HUES64 (cell line): Measurements from ENCODE around the gene GXYLT1.
A peak's percentile ranks its signal among the peaks of the same experiment; 100 is the strongest.

ENCODE experiments used
- H3K27ac ChIP-seq: 2 replicates; pipeline ENCODE4 v1.7.0; 2013; ENCODE audit warnings: low read depth, low read length, inconsistent platforms
- H3K27me3 ChIP-seq: 2 replicates; pipeline ENCODE4 v1.6.1; 2013; ENCODE audit warnings: mild to moderate bottlenecking, low read length; ENCODE audit not compliant: insufficient read depth
- H3K36me3 ChIP-seq: 2 replicates; pipeline ENCODE4 v1.6.1; 2013; ENCODE audit warnings: mild to moderate bottlenecking, low read length; ENCODE audit not compliant: insufficient read depth
- H3K4me1 ChIP-seq: 2 replicates; pipeline ENCODE4 v1.6.1; 2013; ENCODE audit warnings: mild to moderate bottlenecking, low read length, moderate library complexity; ENCODE audit not compliant: insufficient read depth
- H3K4me3 ChIP-seq: 2 replicates; pipeline ENCODE4 v1.5.1; 2013; ENCODE audit warnings: mild to moderate bottlenecking, low read length, moderate library complexity
- H3K9ac ChIP-seq: 2 replicates; pipeline ENCODE4 v1.6.1; 2013; ENCODE audit warnings: mild to moderate bottlenecking, low read depth, low read length
- H3K9me3 ChIP-seq: 2 replicates; pipeline ENCODE4 v1.6.1; 2013; ENCODE audit warnings: low read depth, low read length; ENCODE audit not compliant: insufficient read depth
- WGBS: fragments of 150-250, 120-280 bp; methylation state at CpG from one replicate; pipeline ENCODE4 v1.1.7; 2013; ENCODE audit warnings: missing lambda C conversion rate; 5-methylcytosine and 5-hydroxymethylcytosine counted together

The GXYLT1 gene

DNA sequence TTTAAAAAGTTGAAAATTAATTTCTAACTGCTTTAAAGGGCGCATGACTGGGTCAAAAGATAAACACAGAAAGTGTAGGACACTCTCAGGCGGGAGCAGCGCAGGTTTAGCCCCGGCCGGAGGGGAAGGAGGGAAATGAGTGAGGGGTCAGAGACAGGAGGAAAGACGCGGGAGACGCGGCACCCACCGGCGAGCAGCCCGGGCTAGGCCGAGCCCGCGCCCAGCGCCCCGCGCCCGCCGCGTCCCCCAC lies 591 bp downstream of the GXYLT1 start:
- Histone ChIP-seq H3K9ac (peak overlapping the region; percentile 79), H3K9me3 (no peaks in the 10 kb centered on the region), H3K27me3 (peaks cover 32% of the 10 kb centered on the region), H3K4me1 (peaks cover 24% of the 10 kb centered on the region), H3K27ac (peak overlapping the region; percentile 62; the same call in 1 of the 2 replicates), H3K4me3 (peak overlapping the region; percentile 65), H3K36me3 (no peaks in the 10 kb centered on the region)
- under 1% methylated on average over 21 of the region's 21 CpGs for WGBS

DNA sequence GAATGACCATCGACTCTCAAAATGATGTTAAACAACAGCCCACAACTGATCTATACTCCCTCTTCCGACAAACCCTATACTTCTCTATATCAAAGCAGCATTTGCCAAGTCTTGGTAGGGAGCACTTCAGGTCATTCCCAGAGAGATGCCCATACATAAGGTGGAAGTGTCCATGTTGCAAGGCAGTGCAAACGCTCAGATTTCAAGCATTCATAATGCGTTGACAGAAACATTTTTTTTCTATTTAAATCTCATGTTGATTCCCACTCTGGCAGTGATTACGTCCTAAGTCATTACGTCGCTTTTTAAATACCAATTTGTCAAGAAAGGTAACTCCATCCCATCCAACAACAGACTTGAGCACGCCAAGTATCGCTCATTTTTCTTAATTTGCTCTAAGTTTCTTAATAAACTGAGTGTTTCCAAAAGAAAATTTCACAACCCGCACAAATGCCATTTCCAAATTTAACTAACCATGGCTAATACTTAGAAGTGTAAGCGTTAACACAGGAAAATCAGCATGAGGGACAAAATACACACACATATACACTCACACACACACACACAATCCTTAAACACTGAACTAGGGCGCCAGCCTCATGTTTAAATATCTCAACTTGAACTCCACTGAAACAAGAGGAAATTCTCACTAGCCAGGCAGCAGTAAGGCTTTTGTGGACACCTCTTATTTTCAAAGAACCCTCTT lies 1.1 kb downstream of the GXYLT1 start:
- H3K9ac ChIP-seq, result peak overlapping the region; percentile 79
- H3K27ac ChIP-seq, result no peak overlapping the region; the same call in 1 of the 2 replicates
- H3K36me3 ChIP-seq, result no peaks in the 10 kb centered on the region
- peaks cover 24% of the 10 kb centered on the region for H3K4me1 ChIP-seq
- WGBS, result 11% methylated on average over 12 of the region's 12 CpGs
- H3K27me3 ChIP-seq, result peaks cover 32% of the 10 kb centered on the region
- H3K9me3 ChIP-seq, result no peaks in the 10 kb centered on the region
- peak overlapping the region; percentile 65 for H3K4me3 ChIP-seq

DNA sequence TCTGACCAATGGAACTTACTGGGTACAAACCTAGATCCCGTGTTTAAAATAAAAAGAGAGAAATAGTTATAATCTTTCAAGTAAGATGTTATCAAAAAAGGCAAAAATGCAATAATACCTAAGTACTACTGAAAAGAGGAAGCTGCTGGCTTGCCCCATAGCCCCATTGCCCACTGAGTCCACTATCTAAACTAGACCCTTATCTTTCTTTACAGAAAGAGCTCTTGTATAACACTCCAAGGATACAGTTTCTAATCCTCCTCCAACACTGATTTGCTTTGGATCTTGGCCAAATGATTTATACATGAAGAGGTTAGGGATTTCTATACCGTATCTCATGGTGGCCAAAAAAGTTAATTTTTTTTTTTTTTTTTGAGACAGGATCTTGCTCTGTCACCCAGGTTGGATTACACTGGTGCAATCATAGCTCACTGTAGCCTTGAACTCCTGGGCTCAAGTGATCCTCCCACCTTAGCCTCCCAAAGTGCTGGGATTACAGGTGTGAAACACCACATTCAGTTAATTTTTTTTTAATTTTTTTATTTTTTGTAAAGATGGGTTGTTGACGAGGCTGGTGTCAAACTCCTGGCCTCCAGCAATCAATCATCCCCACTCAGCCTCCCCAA lies 2.6 kb downstream of the GXYLT1 start:
- Histone ChIP-seq H3K9me3 (no peaks in the 10 kb centered on the region), H3K4me3 (no peak overlapping the region), H3K9ac (no peak overlapping the region), H3K4me1 (peaks cover 24% of the 10 kb centered on the region), H3K27ac (no peak overlapping the region), H3K36me3 (no peaks in the 10 kb centered on the region), H3K27me3 (peaks cover 32% of the 10 kb centered on the region)
- 100% methylated on average over 1 of the region's 3 CpGs for WGBS

DNA sequence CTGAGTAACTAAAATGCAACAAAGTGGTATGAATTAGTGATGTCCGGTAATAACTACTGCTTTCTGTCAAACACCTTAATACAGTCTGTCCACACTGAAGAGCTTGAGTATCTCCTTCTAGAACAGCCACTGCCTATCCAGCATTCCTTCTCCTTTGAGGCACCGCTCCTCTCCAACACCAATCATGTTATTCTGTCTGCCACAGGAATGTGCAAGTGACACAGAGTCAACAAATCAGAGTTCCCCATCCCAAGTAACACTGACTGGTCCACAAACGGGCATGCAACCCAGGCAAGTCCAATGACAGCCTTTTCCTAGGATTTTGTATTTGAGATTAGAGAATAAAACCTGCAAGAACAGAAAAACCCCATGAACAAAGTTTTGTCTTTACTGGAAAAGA lies 3.8 kb downstream of the GXYLT1 start:
- Histone ChIP-seq H3K9ac (no peak overlapping the region), H3K9me3 (no peaks in the 10 kb centered on the region), H3K4me3 (no peak overlapping the region), H3K36me3 (no peaks in the 10 kb centered on the region), H3K4me1 (peaks cover 19% of the 10 kb centered on the region), H3K27ac (no peak overlapping the region), H3K27me3 (peaks cover 32% of the 10 kb centered on the region)
- WGBS, result 74% methylated on average over 3 of the region's 3 CpGs

DNA sequence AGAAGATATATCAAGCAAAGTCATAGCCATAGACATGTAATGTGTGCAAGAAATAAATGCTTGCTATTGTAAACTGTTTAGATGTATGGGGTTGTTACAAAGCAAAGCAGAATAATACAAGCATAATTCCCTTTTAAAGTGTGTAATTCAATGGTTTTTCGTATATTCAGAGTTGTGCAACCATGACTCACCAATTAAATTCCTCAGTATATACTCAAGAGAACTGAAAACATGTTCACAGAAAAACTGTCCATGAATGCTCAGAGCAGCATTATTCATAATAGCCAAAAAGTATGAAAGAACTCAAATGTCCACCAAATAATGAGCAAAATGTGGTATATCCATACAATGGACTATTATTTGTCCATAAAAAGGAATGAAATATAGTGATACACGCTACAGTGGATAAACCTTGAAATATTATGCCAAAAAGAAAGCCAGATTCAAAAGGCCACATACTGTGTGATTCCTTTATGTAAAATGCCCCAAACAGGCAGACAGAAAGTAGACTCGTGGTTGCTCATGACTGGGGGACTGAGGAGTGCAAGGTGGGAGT lies 9.3 kb downstream of the GXYLT1 start:
- Histone ChIP-seq H3K36me3 (no peaks in the 10 kb centered on the region), H3K4me3 (no peak overlapping the region), H3K4me1 (no peaks in the 10 kb centered on the region), H3K9me3 (no peaks in the 10 kb centered on the region), H3K27ac (no peak overlapping the region), H3K27me3 (no peaks in the 10 kb centered on the region), H3K9ac (no peak overlapping the region)
- 81% methylated on average over 3 of the region's 3 CpGs for WGBS

DNA sequence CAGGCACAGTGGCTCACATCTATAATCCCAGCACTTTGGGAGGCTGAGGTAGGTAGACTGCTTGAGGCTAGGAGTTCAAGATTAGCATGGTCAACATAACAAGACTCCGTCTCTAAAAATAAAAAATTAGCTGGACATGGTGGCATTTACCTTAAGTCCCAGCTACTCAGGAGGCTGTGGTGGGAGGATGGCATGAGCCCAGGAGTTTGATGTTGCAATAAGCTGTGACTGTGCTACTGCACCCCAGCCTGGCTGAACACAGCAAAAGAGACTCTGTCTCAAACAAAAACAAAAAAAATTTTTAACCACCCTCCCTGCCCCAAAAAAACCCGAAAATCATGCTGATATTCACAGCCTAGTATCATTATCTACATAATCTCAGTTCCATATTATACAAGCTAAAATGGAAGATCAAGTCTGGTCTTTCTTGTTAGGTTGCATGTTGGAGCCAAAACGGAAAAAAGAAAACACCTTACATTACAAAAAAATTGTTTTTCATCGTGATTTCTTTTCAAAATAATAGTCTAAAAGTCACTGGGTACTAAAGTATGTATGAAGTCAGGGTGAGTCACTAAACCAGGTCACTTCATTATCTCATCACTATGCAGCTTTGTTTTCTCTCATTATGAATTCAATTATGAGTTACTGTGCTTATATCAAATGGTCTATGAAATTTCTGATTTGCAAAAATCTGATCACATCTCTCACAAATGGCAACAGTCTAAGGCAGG lies 13.8 kb downstream of the GXYLT1 start:
- Histone ChIP-seq H3K9ac (no peak overlapping the region), H3K27ac (no peak overlapping the region), H3K4me1 (peaks cover 6% of the 10 kb centered on the region), H3K36me3 (no peaks in the 10 kb centered on the region), H3K4me3 (no peak overlapping the region), H3K9me3 (no peaks in the 10 kb centered on the region), H3K27me3 (no peaks in the 10 kb centered on the region)
- 91% methylated on average over 2 of the region's 4 CpGs for WGBS

DNA sequence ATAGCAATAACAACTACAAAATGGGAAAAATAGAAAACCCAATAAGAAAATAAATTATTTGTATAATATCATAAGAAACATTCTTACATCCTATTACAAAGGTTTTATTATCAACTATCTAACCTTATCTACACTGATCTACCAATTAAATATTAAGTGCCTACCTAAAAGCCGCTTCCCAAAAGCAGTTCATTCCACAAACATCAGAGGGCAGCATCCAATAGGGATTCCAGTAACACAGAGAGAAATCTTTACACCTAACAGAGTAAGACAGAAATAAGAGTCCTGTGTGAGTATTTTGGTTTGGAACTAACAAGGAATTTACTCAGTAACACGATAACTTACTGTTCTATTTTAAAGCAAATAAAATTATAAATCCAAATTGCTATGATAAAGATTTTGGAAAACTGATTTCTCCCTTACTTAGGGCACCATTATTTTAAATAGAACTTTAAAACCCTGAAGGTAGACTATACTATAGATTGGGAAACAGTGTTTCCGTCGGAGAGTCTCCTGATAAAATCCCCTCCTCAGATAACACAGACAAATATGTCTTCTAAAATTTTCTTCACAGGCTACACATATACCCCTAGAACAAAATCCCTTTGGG lies 15.0 kb downstream of the GXYLT1 start:
- Histone ChIP-seq H3K4me3 (no peak overlapping the region), H3K9me3 (no peaks in the 10 kb centered on the region), H3K9ac (no peak overlapping the region), H3K36me3 (no peaks in the 10 kb centered on the region), H3K4me1 (peaks cover 18% of the 10 kb centered on the region), H3K27ac (no peak overlapping the region), H3K27me3 (no peaks in the 10 kb centered on the region)
- 53% methylated on average over 3 of the region's 4 CpGs for WGBS

DNA sequence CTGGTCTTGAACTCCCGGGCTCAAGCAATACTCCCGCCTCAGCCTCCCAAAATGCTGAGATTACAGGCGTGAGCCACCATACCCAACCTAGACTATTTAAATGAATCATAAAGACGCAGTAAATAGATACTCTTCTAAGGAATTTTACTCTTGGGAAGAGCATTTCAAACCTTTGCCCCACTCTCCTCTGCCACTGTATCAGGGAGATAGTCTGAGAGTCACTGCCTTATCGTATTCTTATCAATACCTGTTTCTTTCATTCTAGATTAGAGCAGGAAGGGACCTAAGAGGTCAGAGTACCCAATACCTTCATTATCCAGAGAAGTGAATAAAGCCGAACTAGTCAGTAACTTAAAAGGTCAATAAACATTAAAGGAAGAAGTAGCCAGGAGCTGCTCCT lies 15.8 kb downstream of the GXYLT1 start:
- Histone ChIP-seq H3K36me3 (no peaks in the 10 kb centered on the region), H3K4me1 (peaks cover 22% of the 10 kb centered on the region), H3K27me3 (no peaks in the 10 kb centered on the region), H3K9me3 (no peaks in the 10 kb centered on the region), H3K9ac (no peak overlapping the region), H3K27ac (no peak overlapping the region), H3K4me3 (no peak overlapping the region)
- 92% methylated on average over 6 of the region's 6 CpGs for WGBS

DNA sequence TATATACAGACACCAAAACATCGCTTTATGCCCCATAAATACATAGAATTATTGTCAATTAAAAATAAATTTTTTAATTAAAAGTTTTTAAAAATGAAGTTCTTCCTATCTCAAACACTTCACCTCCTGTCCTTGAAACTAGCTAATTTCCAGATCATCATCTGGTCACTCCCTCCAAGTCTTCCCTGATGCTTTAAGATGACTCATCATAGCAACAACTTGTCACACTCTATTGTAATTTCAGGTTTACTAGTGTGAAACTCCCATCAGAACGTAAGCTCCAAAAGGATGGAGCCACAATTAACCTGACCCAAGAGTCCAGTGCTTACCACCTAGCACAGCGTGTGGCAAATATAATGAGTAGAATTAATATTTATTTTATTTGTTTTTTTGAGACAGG lies 16.3 kb downstream of the GXYLT1 start:
- Histone ChIP-seq H3K27ac (no peak overlapping the region), H3K9me3 (no peaks in the 10 kb centered on the region), H3K27me3 (no peaks in the 10 kb centered on the region), H3K9ac (no peak overlapping the region), H3K4me1 (peaks cover 22% of the 10 kb centered on the region), H3K36me3 (no peaks in the 10 kb centered on the region), H3K4me3 (no peak overlapping the region)
- WGBS, result 79% methylated on average over 1 of the region's 3 CpGs

DNA sequence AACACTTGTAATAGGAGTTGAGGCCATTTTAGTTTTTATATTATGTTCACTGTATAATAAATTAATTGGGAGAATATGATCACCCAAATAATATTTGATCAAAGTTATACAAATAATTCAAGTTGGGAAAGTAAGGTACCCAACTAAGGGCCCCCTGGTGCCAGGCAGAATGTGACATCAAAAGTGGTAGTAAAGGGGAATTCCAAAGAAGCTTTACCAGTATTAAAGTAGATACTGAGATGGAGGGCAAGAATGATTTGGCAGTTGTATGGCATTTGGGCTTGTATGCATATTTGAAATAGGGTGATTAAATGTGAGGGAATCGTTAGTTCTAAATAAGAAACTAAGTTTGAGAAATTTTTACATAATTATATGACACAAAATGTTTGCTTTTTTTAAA lies 17.7 kb downstream of the GXYLT1 start:
- Histone ChIP-seq H3K27ac (no peak overlapping the region), H3K36me3 (no peaks in the 10 kb centered on the region), H3K9me3 (no peaks in the 10 kb centered on the region), H3K4me1 (peaks cover 22% of the 10 kb centered on the region), H3K4me3 (no peak overlapping the region), H3K9ac (no peak overlapping the region), H3K27me3 (no peaks in the 10 kb centered on the region)
- no CpG with 5 or more reads among the region's 1 CpG for WGBS

DNA sequence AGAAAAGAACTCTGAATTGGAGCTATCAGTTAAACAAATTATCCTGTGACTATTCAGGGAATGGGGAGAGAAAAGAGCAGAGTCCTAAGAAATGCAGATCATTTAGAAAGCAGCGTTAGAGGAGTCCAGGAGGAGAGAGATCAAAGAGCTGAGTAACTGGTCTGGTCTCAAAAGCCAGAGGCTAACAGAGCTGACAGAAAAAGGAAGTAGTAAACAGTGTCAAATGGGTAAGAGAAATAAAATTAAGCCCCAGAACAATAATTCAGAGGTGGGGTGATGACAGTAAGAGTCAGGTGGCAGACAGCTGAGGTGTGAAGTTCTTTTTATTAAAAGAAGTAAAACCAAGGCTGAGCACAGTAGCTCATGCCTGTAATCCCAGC lies 19.3 kb downstream of the GXYLT1 start:
- H3K9ac ChIP-seq, result no peak overlapping the region
- H3K9me3 ChIP-seq, result no peaks in the 10 kb centered on the region
- H3K36me3 ChIP-seq, result no peaks in the 10 kb centered on the region
- no peak overlapping the region for H3K4me3 ChIP-seq
- H3K27me3 ChIP-seq, result no peaks in the 10 kb centered on the region
- 2% methylated on average over 1 of the region's 1 CpG for WGBS
- peaks cover 22% of the 10 kb centered on the region for H3K4me1 ChIP-seq
- no peak overlapping the region for H3K27ac ChIP-seq
